Endothelial cell of umbilical vein (primary cell): ENCODE measurements around the gene GGPS1. TPM values are rescaled to one million over a fixed set of nuclear protein-coding genes. Genes with fewer than 3 reads are reported as not detected.

Experiments
- BruUV-seq: library from RNA; stranded (reverse); fragments of 400-500 nt; replicated peaks from 2 replicates; lab custom pipeline; 2021; lab: Mats Ljungman, UMichigan
- CTCF ChIA-PET: fragments of 300-600, 350-600 bp; sonication (Branson Sonifier 250); formaldehyde crosslinking; loops from one replicate; lab custom pipeline; 2021; ENCODE audit warnings: antibody characterized with exemption, inconsistent platforms; lab: Charles Lee
- POLR2A ChIA-PET: fragments of 300-600, 350-600 bp; sonication (Branson Sonifier 250); formaldehyde crosslinking; loops from one replicate; lab custom pipeline; 2021; ENCODE audit warnings: antibody characterized with exemption, inconsistent platforms; lab: Charles Lee
- DNase-seq: peaks from one replicate; pipeline ENCODE4 v3.0.0-alpha.2; 2011; ENCODE audit warnings: low read depth, low spot score
- FAIRE-seq: peaks from 2 replicates; lab custom pipeline; 2011; peaks lifted over from hg19 to GRCh38; lab: Jason Lieb, UNC
- H2AFZ ChIP-seq: 2 replicates; pipeline ENCODE4 v1.6.0; 2012; ENCODE audit warnings: low read depth, low read length, control low read depth, inconsistent platforms
- H3K27ac ChIP-seq: 2 replicates; pipeline ENCODE4 v1.5.1; 2011; ENCODE audit warnings: low read depth, mild to moderate bottlenecking, control low read depth, low read length, moderate library complexity; ENCODE audit not compliant: insufficient read depth
- H3K27me3 ChIP-seq, 2 experiments: 2 replicates each; pipeline versions ENCODE4 v1.6.0 to v1.6.1; 2011; ENCODE audit warnings: low read length in 2 of 2, mixed read lengths in 1 of 2; ENCODE audit not compliant: control insufficient read depth in 2 of 2, insufficient read depth in 2 of 2
- H3K36me3 ChIP-seq, 2 experiments: 2 replicates in 1 of 2; 3 replicates in 1 of 2; pipeline ENCODE4 v1.5.1; 2011; ENCODE audit warnings: low read length in 2 of 2, mild to moderate bottlenecking in 1 of 2, moderate library complexity in 1 of 2; ENCODE audit not compliant: control insufficient read depth in 2 of 2, insufficient read depth in 2 of 2; ENCODE audit errors: extremely low read depth in 1 of 2
- H3K4me1 ChIP-seq: 3 replicates; pipeline ENCODE4 v1.5.1; 2011; ENCODE audit warnings: mild to moderate bottlenecking, low read length; ENCODE audit not compliant: control insufficient read depth, insufficient read depth; ENCODE audit errors: extremely low read depth
- H3K4me2 ChIP-seq: 2 replicates; pipeline ENCODE4 v1.6.1; 2011; ENCODE audit warnings: low read length, control low read depth, mixed read lengths; ENCODE audit not compliant: insufficient read depth
- H3K4me3 ChIP-seq, 3 experiments: fragments of 200-600 bp in 1 of 3; sonication (generic), shearing (Covaris generic) in 1 of 3; replicated peaks in 1 of 3; 2 replicates each; pipeline ENCODE4 v1.5.1; 2011 to 2016; ENCODE audit warnings: control low read depth in 3 of 3, low read length in 3 of 3, mild to moderate bottlenecking in 2 of 3, inconsistent platforms in 1 of 3, low read depth in 1 of 3, moderate library complexity in 1 of 3; ENCODE audit not compliant: insufficient read depth in 1 of 3
- H3K79me2 ChIP-seq: 2 replicates; pipeline ENCODE4 v1.6.0; 2012; ENCODE audit warnings: low read length, inconsistent platforms; ENCODE audit not compliant: control insufficient read depth, insufficient read depth
- H3K9ac ChIP-seq: replicated peaks from 2 replicates; pipeline ENCODE3; 2011; ENCODE audit warnings: low read length, control low read depth; ENCODE audit not compliant: insufficient read depth; ENCODE audit errors: extremely low read depth
- H3K9me1 ChIP-seq: replicated peaks from 3 replicates; pipeline ENCODE4 v1.6.0; 2011; ENCODE audit warnings: mild to moderate bottlenecking, low read length; ENCODE audit not compliant: control insufficient read depth, insufficient read depth; ENCODE audit errors: extremely low read depth
- H3K9me3 ChIP-seq: replicated peaks from 2 replicates; pipeline ENCODE4 v1.5.1; 2012; ENCODE audit warnings: low read length, inconsistent platforms; ENCODE audit not compliant: control insufficient read depth, insufficient read depth
- H4K20me1 ChIP-seq: replicated peaks from 2 replicates; pipeline ENCODE3; 2011; ENCODE audit warnings: mild to moderate bottlenecking, low read length; ENCODE audit not compliant: control insufficient read depth, insufficient read depth; ENCODE audit errors: extremely low read depth
- EZH2 ChIP-seq: IDR thresholded peaks from 2 replicates; pipeline ENCODE4 v1.6.1; 2012; ENCODE audit warnings: borderline replicate concordance, low read depth, mild to moderate bottlenecking, moderate library complexity, low read length, inconsistent platforms; ENCODE audit not compliant: severe bottlenecking
- FOS ChIP-seq: IDR thresholded peaks from 2 replicates; pipeline ENCODE4 v1.6.1; 2011; ENCODE audit warnings: mild to moderate bottlenecking, low read length, moderate library complexity, borderline replicate concordance; ENCODE audit not compliant: insufficient read depth
- GATA2 ChIP-seq: IDR thresholded peaks from 2 replicates; pipeline ENCODE4 v1.7.0; 2011; ENCODE audit warnings: low read depth, mild to moderate bottlenecking, moderate library complexity, mixed read lengths, low read length; ENCODE audit not compliant: insufficient read length, insufficient read depth
- JUN ChIP-seq: IDR thresholded peaks from 2 replicates; pipeline ENCODE4 v1.6.1; 2011; ENCODE audit warnings: borderline replicate concordance, low read depth; ENCODE audit not compliant: insufficient read length, insufficient read depth
- MYC ChIP-seq: IDR thresholded peaks from one replicate; pipeline ENCODE4 v1.6.1; 2011; ENCODE audit warnings: mild to moderate bottlenecking, low read depth, low read length
- POLR2A ChIP-seq: IDR thresholded peaks from 2 replicates; pipeline ENCODE4 v1.6.1; 2012; ENCODE audit warnings: low read depth, mild to moderate bottlenecking, control low read depth, low read length
- POLR2AphosphoS5 ChIP-seq: IDR thresholded peaks from 2 replicates; pipeline ENCODE4 v1.6.1; 2012; ENCODE audit warnings: low read depth, mild to moderate bottlenecking, control low read depth, low read length, moderate library complexity; ENCODE audit not compliant: insufficient read depth
- dilution Hi-C: fragments of 300-500 bp; cut with MboI; formaldehyde crosslinking; loops from one replicate; pipeline ENCODE4 v1.15.0; 2019; ENCODE audit warnings: low sequenced_read_pairs; ENCODE audit not compliant: extremely low pct_ligation_motif_present
- intact Hi-C: fragments of 100-400 bp; cut with micrococcal nuclease; formaldehyde crosslinking; loops from one replicate; pipeline ENCODE4 v1.10.0; 2022
- polyA plus RNA-seq, 4 experiments: library from polyadenylated mRNA; depleted of rRNA in 3 of 4; stranded (reverse) in 3 of 4; unstranded in 1 of 4; fragments of >200 nt; gene quantifications; 2 replicates each; pipeline versions ENCODE4 v1.2.1 to v1.2.3, GENCODE V29; 2011 to 2012; ENCODE audit warnings: missing spikeins in 1 of 4
- total RNA-seq: library from RNA; stranded (reverse); gene quantifications from 2 replicates; pipeline ENCODE4 v1.2.3, GENCODE V29; 2021
- TF ChIP-seq, protein P1 (sequence below), 2 donors: IDR thresholded peaks; 1 replicate in 1 of 2; 2 replicates in 1 of 2; pipeline ENCODE4 v1.5.1; 2011; ENCODE audit warnings: low read length in 2 of 2, mild to moderate bottlenecking in 2 of 2, moderate library complexity in 2 of 2, control low read depth in 1 of 2, inconsistent platforms in 1 of 2, low read depth in 1 of 2; ENCODE audit not compliant: insufficient read depth in 1 of 2; ENCODE audit errors: extremely low read depth in 1 of 2
- TF ChIP-seq, protein P2 (sequence below): IDR thresholded peaks from 2 replicates; pipeline ENCODE4 v1.6.1; 2011; ENCODE audit not compliant: insufficient read depth, insufficient read length

The GGPS1 gene
- total and polyA plus RNA-seq, 2 donors (not counting 3 experiments of a cell fraction or from before 2014, with no cell fraction given), result 10.7 to 29.5 TPM

DNA sequence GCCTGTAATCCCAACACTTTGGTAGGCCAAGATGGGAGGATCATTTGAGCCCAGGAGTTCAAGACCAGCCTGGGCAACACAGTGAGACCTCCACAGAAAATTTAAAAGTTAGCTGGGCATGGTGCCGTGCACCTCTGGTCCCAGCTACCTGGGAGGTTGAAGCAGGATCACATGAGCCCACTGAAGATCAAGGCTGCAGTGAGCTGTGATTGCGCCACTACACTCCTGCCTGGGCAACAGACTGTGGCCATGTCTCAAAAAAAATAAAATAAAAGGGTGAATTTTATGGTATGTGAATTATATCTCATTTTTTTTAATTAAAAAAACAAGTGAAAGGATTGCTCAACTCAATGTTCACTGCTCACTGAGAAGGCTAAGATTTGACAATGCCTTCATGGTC, 9.1 kb upstream of the GGPS1 start:
- Histone ChIP-seq H3K9me1 (no peaks in the 10 kb centered on the region), H3K79me2 (peaks cover 94% of the 10 kb centered on the region), H4K20me1 (peaks cover 16% of the 10 kb centered on the region), H3K9me3 (no peaks in the 10 kb centered on the region), H3K27ac (no peak overlapping the region), H3K36me3 (peaks cover 2% of the 10 kb centered on the region in 2 experiments), H3K9ac (no peak overlapping the region), H3K4me3 (no peak overlapping the region), H3K27me3 (no peaks in the 10 kb centered on the region), H2AFZ (no peak overlapping the region), H3K4me1 (peaks cover 2% of the 10 kb centered on the region), H3K4me2 (no peak overlapping the region)
- no TSS peak for BruUV-seq
- ChIA-PET CTCF (interaction anchor here (1.2 kb wide), 1 partner anchor 97 kb away, joined by 4 read pairs; no protein-coding TSS in a partner anchor), POLR2A (no interaction called here)
- FAIRE-seq (no peak), DNase-seq (no peak)
- dilution Hi-C loops, result no loop called here
- TF ChIP-seq FOS, result no peak
- TF ChIP-seq MYC, result no peak
- TF ChIP-seq, protein P1, sequence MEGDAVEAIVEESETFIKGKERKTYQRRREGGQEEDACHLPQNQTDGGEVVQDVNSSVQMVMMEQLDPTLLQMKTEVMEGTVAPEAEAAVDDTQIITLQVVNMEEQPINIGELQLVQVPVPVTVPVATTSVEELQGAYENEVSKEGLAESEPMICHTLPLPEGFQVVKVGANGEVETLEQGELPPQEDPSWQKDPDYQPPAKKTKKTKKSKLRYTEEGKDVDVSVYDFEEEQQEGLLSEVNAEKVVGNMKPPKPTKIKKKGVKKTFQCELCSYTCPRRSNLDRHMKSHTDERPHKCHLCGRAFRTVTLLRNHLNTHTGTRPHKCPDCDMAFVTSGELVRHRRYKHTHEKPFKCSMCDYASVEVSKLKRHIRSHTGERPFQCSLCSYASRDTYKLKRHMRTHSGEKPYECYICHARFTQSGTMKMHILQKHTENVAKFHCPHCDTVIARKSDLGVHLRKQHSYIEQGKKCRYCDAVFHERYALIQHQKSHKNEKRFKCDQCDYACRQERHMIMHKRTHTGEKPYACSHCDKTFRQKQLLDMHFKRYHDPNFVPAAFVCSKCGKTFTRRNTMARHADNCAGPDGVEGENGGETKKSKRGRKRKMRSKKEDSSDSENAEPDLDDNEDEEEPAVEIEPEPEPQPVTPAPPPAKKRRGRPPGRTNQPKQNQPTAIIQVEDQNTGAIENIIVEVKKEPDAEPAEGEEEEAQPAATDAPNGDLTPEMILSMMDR (IDR thresholded peaks at IDR 0.05; ENCODE audit: extremely low read depth in 1 of 2, insufficient read depth in 1 of 2, low read depth in 1 of 2, low read length in 2 of 2), result no peak
- TF ChIP-seq EZH2, result no peak
- TF ChIP-seq, protein P2, sequence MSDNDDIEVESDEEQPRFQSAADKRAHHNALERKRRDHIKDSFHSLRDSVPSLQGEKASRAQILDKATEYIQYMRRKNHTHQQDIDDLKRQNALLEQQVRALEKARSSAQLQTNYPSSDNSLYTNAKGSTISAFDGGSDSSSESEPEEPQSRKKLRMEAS, result no peak
- TF ChIP-seq POLR2A, result no peak
- no peak for TF ChIP-seq POLR2AphosphoS5
- TF ChIP-seq JUN, result no peak
- TF ChIP-seq GATA2, result no peak
- intact Hi-C loops, result no loop called here
